GM12878 (cell line): ENCODE results near the gene ITGB1BP2. TPM values are rescaled to one million over a fixed set of nuclear protein-coding genes. Genes with fewer than 3 reads are reported as not detected.

Experiments used
- ATAC-seq: fragments of 200-7000 bp; cut with Tn5 transposase; 3 replicates; pipeline ENCODE4 v1.9.1; 2020; ENCODE audit warnings: mild to moderate bottlenecking, moderate library complexity
- BruUV-seq: library from RNA; stranded (reverse); fragments of 400-500 nt; replicated peaks from 2 replicates; lab custom pipeline; 2021; lab: Mats Ljungman, UMichigan
- CTCF ChIA-PET: fragments of 300-600 bp; sonication (Branson Sonifier 250); formaldehyde crosslinking; extraction: SDS; loops from one replicate; lab custom pipeline; 2021; ENCODE audit warnings: inconsistent platforms; lab: Yijun Ruan, JAX
- POLR2A ChIA-PET: fragments of 350-600 bp; formaldehyde crosslinking; extraction: SDS; loops from one replicate; lab custom pipeline; 2021; ENCODE audit warnings: inconsistent platforms; lab: Charles Lee
- RAD21 ChIA-PET: fragments of 300-600 bp; sonication (Branson Sonifier 250); formaldehyde crosslinking; loops from one replicate; lab custom pipeline; 2023; ENCODE audit warnings: antibody characterized with exemption; ENCODE audit not compliant: unreplicated experiment; lab: Charles Lee
- SMC1A ChIA-PET: fragments of 300-600 bp; sonication (Branson Sonifier 250); formaldehyde crosslinking; loops from one replicate; lab custom pipeline; 2023; ENCODE audit not compliant: unreplicated experiment, uncharacterized antibody; lab: Charles Lee
- DNase-seq: peaks from one replicate; pipeline ENCODE4 v3.0.0-alpha.2; 2011; ENCODE audit warnings: low read depth, low spot score
- FAIRE-seq: peaks from 3 replicates; lab custom pipeline; 2011; peaks lifted over from hg19 to GRCh38; lab: Jason Lieb, UNC
- H2AFZ ChIP-seq: 2 replicates; pipeline ENCODE4 v1.6.0; 2011; ENCODE audit warnings: low read depth, low read length, control low read depth; ENCODE audit not compliant: control insufficient read depth
- H3K27ac ChIP-seq: 2 replicates; pipeline ENCODE4 v1.5.1; 2011; ENCODE audit warnings: control low read depth; ENCODE audit not compliant: control insufficient read depth, insufficient read depth
- H3K27me3 ChIP-seq, 2 experiments: replicated peaks in 1 of 2; 2 replicates each; pipeline versions ENCODE4 v1.6.0 to v1.6.1; 2011; ENCODE audit warnings: low read length in 1 of 2; ENCODE audit not compliant: control insufficient read depth in 2 of 2, insufficient read depth in 2 of 2
- H3K36me3 ChIP-seq, 2 experiments: 2 replicates each; pipeline ENCODE4 v1.5.1; 2011; ENCODE audit warnings: low read length in 1 of 2; ENCODE audit not compliant: control insufficient read depth in 2 of 2, insufficient read depth in 2 of 2
- H3K4me1 ChIP-seq: 2 replicates; pipeline ENCODE4 v1.6.1; 2011; ENCODE audit warnings: mild to moderate bottlenecking, low read length, moderate library complexity, mixed read lengths; ENCODE audit not compliant: control insufficient read depth, insufficient read depth
- H3K4me2 ChIP-seq: 2 replicates; pipeline ENCODE4 v1.6.0; 2011; ENCODE audit warnings: control low read depth; ENCODE audit not compliant: control insufficient read depth, insufficient read depth
- H3K4me3 ChIP-seq: fragments of 200-600 bp; sonication (generic); 2 replicates; pipeline ENCODE4 v1.5.1; 2016
- H3K79me2 ChIP-seq: 2 replicates; pipeline ENCODE4 v1.6.0; 2011; ENCODE audit warnings: low read length; ENCODE audit not compliant: control insufficient read depth, insufficient read depth
- H3K9ac ChIP-seq: 2 replicates; pipeline ENCODE4 v1.8.0; 2011; ENCODE audit warnings: low read length, control low read depth, mixed read lengths; ENCODE audit not compliant: control insufficient read depth, insufficient read depth
- H3K9me3 ChIP-seq: replicated peaks from 3 replicates; pipeline ENCODE4 v1.5.1; 2011; ENCODE audit warnings: mild to moderate bottlenecking, low read length; ENCODE audit not compliant: control insufficient read depth, insufficient read depth
- H4K20me1 ChIP-seq: 2 replicates; pipeline ENCODE4 v1.6.0; 2011; ENCODE audit not compliant: control insufficient read depth, insufficient read depth
- ETV6 ChIP-seq, 2 experiments: fragments of 450-650 bp in 1 of 2; IDR thresholded peaks in 1 of 2; conservative IDR thresholded peaks in 1 of 2; 2 replicates each; pipeline ENCODE4 v1.6.1; 2014; ENCODE audit warnings: antibody characterized with exemption in 1 of 2, borderline replicate concordance in 1 of 2, low read depth in 1 of 2, mild to moderate bottlenecking in 1 of 2, moderate library complexity in 1 of 2
- POLR2A ChIP-seq: IDR thresholded peaks from 2 replicates; pipeline ENCODE4 v1.6.1; 2011; ENCODE audit warnings: low read depth, mild to moderate bottlenecking, low read length
- POLR2AphosphoS5 ChIP-seq: IDR thresholded peaks from 2 replicates; pipeline ENCODE4 v1.6.1; 2011; ENCODE audit warnings: mild to moderate bottlenecking, low read length, inconsistent platforms
- SMAD1 ChIP-seq: fragments of 450-650 bp; IDR thresholded peaks from 2 replicates; pipeline ENCODE4 v1.6.1; 2018; ENCODE audit warnings: mild to moderate bottlenecking, low read depth; ENCODE audit not compliant: partially characterized antibody
- SMC3 ChIP-seq: IDR thresholded peaks from 2 replicates; pipeline ENCODE4 v1.6.1; 2011; ENCODE audit warnings: low read length, improper control_type of control experiment, borderline replicate concordance
- WGBS: methylation state at CpG from one replicate; pipeline ENCODE4 v1.1.6; 2016; ENCODE audit warnings: low lambda C conversion rate; ENCODE audit not compliant: insufficient replicate concordance, insufficient coverage; ENCODE audit errors: missing lambda C conversion rate; 5-methylcytosine and 5-hydroxymethylcytosine counted together
- in situ Hi-C: fragments of 300-500 bp; cut with MboI; formaldehyde crosslinking; loops from 9 replicates; pipeline ENCODE4 v1.14.3; 2018; ENCODE audit warnings: mixed read lengths
- intact Hi-C: fragments of 100-400 bp; cut with micrococcal nuclease; formaldehyde crosslinking; loops from one replicate; pipeline ENCODE4 v1.14.2; 2022; ENCODE audit not compliant: unreplicated experiment
- polyA plus RNA-seq, 11 experiments: library from polyadenylated mRNA; depleted of rRNA in 4 of 11; unstranded in 6 of 11; stranded (reverse) in 5 of 11; fragments of >200 nt; fragmentation: Nextera tagmentation in 4 of 11; fragmentation: Illumina TruSeq in 1 of 11; extraction: Ambion mirVana in 4 of 11; extraction: Trizol in 1 of 11; gene quantifications; 1 replicate in 1 of 11; 2 replicates in 10 of 11; pipeline versions ENCODE4 v1.2.1 to v1.2.3, GENCODE V29; 2011 to 2016; ENCODE audit warnings: inconsistent platforms in 2 of 11, missing spikeins in 2 of 11, low read depth in 1 of 11
- total RNA-seq, 4 experiments: library from RNA; depleted of rRNA in 3 of 4; stranded (reverse); fragments of >200 nt in 3 of 4; fragmentation: Illumina TruSeq in 1 of 4; extraction: Trizol in 1 of 4; gene quantifications; 2 replicates each; pipeline versions ENCODE4 v1.2.1 to v1.2.3, GENCODE V29; 2013 to 2021
- TF ChIP-seq, protein P1 (sequence below): fragments of 450-650 bp; formaldehyde crosslinking; IDR thresholded peaks from 2 replicates; pipeline ENCODE4 v1.5.0; 2022; ENCODE audit warnings: mild to moderate bottlenecking, missing genetic modification characterization
- TF ChIP-seq, protein P2 (sequence below): fragments of 450-650 bp; IDR thresholded peaks from 2 replicates; pipeline ENCODE4 v1.6.1; 2017; ENCODE audit warnings: low read depth, mild to moderate bottlenecking, moderate library complexity

The ITGB1BP2 gene
- total and polyA plus RNA-seq, 10 of the 15 experiments (the other 5 are each of a cell fraction or from before 2014, with no cell fraction given): 0.50 to 2.9 (median 1.7) TPM

DNA sequence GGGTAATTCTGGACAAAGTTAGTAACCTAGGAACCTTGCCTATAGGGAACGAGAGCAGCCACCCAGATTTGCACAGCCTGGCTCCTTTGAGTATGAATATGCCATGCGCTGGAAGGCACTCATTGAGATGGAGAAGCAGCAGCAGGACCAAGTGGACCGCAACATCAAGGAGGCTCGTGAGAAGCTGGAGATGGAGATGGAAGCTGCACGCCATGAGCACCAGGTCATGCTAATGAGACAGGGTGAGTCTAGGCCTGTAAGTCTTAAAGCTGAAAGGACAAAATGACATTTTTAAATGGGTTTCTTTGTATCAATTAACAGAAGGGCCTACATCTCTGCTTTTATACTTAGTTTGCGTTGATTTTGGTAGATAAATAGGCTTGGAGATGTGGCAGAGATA, 4.7 kb upstream of the ITGB1BP2 start:
- no peak overlapping the region for H3K4me3 ChIP-seq
- CTCF ChIA-PET: interaction anchor here (0.6 kb wide), 1 partner anchor 86 kb away, joined by 3 read pairs; no protein-coding TSS in a partner anchor
- ATAC-seq: no peak
- WGBS: 72% methylated on average over 6 of the region's 6 CpGs
- H3K4me2 ChIP-seq: no peak overlapping the region
- H3K9ac ChIP-seq: no peak overlapping the region
- no peak overlapping the region for H2AFZ ChIP-seq
- no peaks in the 10 kb centered on the region; a peak in 1 of 4 replicates for H3K27me3 ChIP-seq
- H3K9me3 ChIP-seq: no peaks in the 10 kb centered on the region
- H3K36me3 ChIP-seq: peaks cover 0 to 16% of the 10 kb centered on the region in 2 experiments
- in situ Hi-C loops (no loop called here), intact Hi-C loops (no loop called here)
- no peak for FAIRE-seq
- no peak for DNase-seq
- H3K79me2 ChIP-seq: no peaks in the 10 kb centered on the region
- SMC1A ChIA-PET: no interaction called here
- no peaks in the 10 kb centered on the region for H3K4me1 ChIP-seq
- TF ChIP-seq, protein P1, sequence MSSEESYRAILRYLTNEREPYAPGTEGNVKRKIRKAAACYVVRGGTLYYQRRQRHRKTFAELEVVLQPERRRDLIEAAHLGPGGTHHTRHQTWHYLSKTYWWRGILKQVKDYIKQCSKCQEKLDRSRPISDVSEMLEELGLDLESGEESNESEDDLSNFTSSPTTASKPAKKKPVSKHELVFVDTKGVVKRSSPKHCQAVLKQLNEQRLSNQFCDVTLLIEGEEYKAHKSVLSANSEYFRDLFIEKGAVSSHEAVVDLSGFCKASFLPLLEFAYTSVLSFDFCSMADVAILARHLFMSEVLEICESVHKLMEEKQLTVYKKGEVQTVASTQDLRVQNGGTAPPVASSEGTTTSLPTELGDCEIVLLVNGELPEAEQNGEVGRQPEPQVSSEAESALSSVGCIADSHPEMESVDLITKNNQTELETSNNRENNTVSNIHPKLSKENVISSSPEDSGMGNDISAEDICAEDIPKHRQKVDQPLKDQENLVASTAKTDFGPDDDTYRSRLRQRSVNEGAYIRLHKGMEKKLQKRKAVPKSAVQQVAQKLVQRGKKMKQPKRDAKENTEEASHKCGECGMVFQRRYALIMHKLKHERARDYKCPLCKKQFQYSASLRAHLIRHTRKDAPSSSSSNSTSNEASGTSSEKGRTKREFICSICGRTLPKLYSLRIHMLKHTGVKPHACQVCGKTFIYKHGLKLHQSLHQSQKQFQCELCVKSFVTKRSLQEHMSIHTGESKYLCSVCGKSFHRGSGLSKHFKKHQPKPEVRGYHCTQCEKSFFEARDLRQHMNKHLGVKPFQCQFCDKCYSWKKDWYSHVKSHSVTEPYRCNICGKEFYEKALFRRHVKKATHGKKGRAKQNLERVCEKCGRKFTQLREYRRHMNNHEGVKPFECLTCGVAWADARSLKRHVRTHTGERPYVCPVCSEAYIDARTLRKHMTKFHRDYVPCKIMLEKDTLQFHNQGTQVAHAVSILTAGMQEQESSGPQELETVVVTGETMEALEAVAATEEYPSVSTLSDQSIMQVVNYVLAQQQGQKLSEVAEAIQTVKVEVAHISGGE: no peak
- no peak for TF ChIP-seq ETV6 (conservative IDR thresholded peaks at IDR 0.05 in 1 of 2, IDR thresholded peaks at IDR 0.05 in 1 of 2; ENCODE audit: borderline replicate concordance in 1 of 2, low read depth in 1 of 2)
- TF ChIP-seq SMC3: no peak
- peak; percentile 15; the same call in 1 of the 2 replicates for TF ChIP-seq POLR2AphosphoS5
- TF ChIP-seq POLR2A: 0 out of 2 replicates have a peak, but pooled peaks have one; percentile 19
- no peak for TF ChIP-seq SMAD1
- TF ChIP-seq, protein P2, sequence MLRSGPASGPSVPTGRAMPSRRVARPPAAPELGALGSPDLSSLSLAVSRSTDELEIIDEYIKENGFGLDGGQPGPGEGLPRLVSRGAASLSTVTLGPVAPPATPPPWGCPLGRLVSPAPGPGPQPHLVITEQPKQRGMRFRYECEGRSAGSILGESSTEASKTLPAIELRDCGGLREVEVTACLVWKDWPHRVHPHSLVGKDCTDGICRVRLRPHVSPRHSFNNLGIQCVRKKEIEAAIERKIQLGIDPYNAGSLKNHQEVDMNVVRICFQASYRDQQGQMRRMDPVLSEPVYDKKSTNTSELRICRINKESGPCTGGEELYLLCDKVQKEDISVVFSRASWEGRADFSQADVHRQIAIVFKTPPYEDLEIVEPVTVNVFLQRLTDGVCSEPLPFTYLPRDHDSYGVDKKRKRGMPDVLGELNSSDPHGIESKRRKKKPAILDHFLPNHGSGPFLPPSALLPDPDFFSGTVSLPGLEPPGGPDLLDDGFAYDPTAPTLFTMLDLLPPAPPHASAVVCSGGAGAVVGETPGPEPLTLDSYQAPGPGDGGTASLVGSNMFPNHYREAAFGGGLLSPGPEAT: no peak
- no TSS peak for BruUV-seq
- RAD21 ChIA-PET: no interaction called here
- no peaks in the 10 kb centered on the region for H4K20me1 ChIP-seq
- H3K27ac ChIP-seq: no peak overlapping the region
- POLR2A ChIA-PET: interaction anchor here (1.0 kb wide), 1 partner anchor 13 kb away, joined by 3 read pairs; the partner anchor contains the start of gene NONO
